PC-9 (cell line): ENCODE measurements around the gene CFAP119.

Experiments
- EZH2 ChIP-seq: fragments of 200-600 bp; sonication (generic); IDR thresholded peaks from 2 replicates; pipeline ENCODE4 v1.8.0; 2017; ENCODE audit warnings: antibody characterized with exemption, low read depth
- TF ChIP-seq, protein P1 (sequence below): fragments of 200-600 bp; sonication (generic); conservative IDR thresholded peaks from 2 replicates; pipeline ENCODE4 v1.6.1; 2017; ENCODE audit warnings: mixed run types, antibody characterized with exemption, mild to moderate bottlenecking, moderate library complexity

DNA sequence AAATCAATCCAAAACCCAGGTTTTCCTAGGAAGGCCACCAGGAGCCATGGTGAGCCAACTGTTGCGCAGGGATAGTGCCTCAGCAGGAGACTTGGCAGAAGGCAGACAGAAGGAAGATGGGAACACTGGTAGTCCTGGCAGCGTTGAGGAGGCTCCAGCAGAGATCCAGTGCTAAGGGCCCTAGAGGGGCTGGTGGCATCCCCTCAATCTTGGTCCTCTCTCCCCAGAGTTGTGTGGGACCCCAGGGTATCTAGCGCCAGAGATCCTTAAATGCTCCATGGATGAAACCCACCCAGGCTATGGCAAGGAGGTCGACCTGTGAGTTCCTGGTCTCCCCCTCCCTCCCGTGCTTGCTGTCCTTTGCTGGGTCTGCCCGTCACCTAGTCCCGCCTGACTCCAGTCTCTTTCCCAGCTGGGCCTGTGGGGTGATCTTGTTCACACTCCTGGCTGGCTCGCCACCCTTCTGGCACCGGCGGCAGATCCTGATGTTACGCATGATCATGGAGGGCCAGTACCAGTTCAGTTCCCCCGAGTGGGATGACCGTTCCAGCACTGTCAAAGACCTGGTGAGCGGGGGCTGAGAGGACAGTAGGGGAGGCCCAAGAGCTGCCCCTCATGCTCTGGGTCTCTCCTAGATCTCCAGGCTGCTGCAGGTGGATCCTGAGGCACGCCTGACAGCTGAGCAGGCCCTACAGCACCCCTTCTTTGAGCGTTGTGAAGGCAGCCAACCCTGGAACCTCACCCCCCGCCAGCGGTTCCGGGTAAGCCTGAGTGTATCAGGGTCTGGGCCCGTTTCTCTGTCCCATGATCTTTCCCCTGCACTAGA lies 5.7 kb downstream of the CFAP119 start:
- TF ChIP-seq, protein P1, sequence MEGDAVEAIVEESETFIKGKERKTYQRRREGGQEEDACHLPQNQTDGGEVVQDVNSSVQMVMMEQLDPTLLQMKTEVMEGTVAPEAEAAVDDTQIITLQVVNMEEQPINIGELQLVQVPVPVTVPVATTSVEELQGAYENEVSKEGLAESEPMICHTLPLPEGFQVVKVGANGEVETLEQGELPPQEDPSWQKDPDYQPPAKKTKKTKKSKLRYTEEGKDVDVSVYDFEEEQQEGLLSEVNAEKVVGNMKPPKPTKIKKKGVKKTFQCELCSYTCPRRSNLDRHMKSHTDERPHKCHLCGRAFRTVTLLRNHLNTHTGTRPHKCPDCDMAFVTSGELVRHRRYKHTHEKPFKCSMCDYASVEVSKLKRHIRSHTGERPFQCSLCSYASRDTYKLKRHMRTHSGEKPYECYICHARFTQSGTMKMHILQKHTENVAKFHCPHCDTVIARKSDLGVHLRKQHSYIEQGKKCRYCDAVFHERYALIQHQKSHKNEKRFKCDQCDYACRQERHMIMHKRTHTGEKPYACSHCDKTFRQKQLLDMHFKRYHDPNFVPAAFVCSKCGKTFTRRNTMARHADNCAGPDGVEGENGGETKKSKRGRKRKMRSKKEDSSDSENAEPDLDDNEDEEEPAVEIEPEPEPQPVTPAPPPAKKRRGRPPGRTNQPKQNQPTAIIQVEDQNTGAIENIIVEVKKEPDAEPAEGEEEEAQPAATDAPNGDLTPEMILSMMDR, result no peak
- TF ChIP-seq EZH2, result no peak
